PFSK-1 (cell line): Measurements from ENCODE around the gene WDR82.

Source experiments
- FOXP2 ChIP-seq: optimal IDR thresholded peaks from 2 replicates; pipeline ENCODE3; 2011; ENCODE audit warnings: borderline replicate concordance, control low read depth, inconsistent platforms; ENCODE audit not compliant: insufficient read depth; ENCODE audit errors: extremely low read length, extremely low read depth
- POLR2AphosphoS5 ChIP-seq: IDR thresholded peaks from 2 replicates; pipeline ENCODE4 v1.6.1; 2012; ENCODE audit warnings: low read depth, mild to moderate bottlenecking, control low read depth, low read length, moderate library complexity
- REST ChIP-seq, 2 experiments: IDR thresholded peaks; 2 replicates each; pipeline versions ENCODE4 v1.6.1 to v1.8.0; 2011 to 2012; ENCODE audit warnings: low read depth in 2 of 2, low read length in 2 of 2, control low read depth in 1 of 2, inconsistent platforms in 1 of 2, mild to moderate bottlenecking in 1 of 2, moderate library complexity in 1 of 2; ENCODE audit not compliant: insufficient read depth in 1 of 2
- SIN3A ChIP-seq: IDR thresholded peaks from 2 replicates; pipeline ENCODE4 v1.6.1; 2012; ENCODE audit warnings: mild to moderate bottlenecking, low read length, moderate library complexity, borderline replicate concordance; ENCODE audit not compliant: insufficient read depth
- TAF1 ChIP-seq: IDR thresholded peaks from 2 replicates; pipeline ENCODE4 v1.6.1; 2012; ENCODE audit warnings: low read length, control low read depth, borderline replicate concordance; ENCODE audit not compliant: insufficient read depth

WDR82 gene

GRCh38 chr3:52324676-52325075 is 46.2 kb upstream of the WDR82 start:
- TF ChIP-seq TAF1 (no peak), SIN3A (no peak), POLR2AphosphoS5 (no peak), FOXP2 (no peak), REST (IDR thresholded peaks at IDR 0.05; ENCODE audit: insufficient read depth in 1 of 2, low read depth in 2 of 2, low read length in 2 of 2) (no peak)

GRCh38 chr3:52323526-52324295 is 45.3 kb upstream of the WDR82 start:
- no peak for TF ChIP-seq POLR2AphosphoS5

- TF ChIP-seq FOXP2 (no peak), SIN3A (no peak), POLR2AphosphoS5 (no peak), REST (IDR thresholded peaks at IDR 0.05; ENCODE audit: insufficient read depth in 1 of 2, low read depth in 2 of 2, low read length in 2 of 2) (no peak), TAF1 (no peak)
These were observed 44.0 kb upstream of the WDR82 start for GRCh38 chr3:52322466-52322865.

- TF ChIP-seq SIN3A = no peak
- no peak for TF ChIP-seq FOXP2
- no peak for TF ChIP-seq TAF1
These were observed 43.0 kb upstream of the WDR82 start for GRCh38 chr3:52321481-52321880.

- TF ChIP-seq FOXP2 (no peak), SIN3A (no peak), TAF1 (no peak), POLR2AphosphoS5 (no peak), REST (IDR thresholded peaks at IDR 0.05; ENCODE audit: insufficient read depth in 1 of 2, low read depth in 2 of 2, low read length in 2 of 2) (no peak)
These were observed 41.6 kb upstream of the WDR82 start for GRCh38 chr3:52319921-52320595.

- no peak for TF ChIP-seq POLR2AphosphoS5
- no peak for TF ChIP-seq TAF1
- TF ChIP-seq REST (IDR thresholded peaks at IDR 0.05; ENCODE audit: insufficient read depth in 1 of 2, low read depth in 2 of 2, low read length in 2 of 2) = no peak
- TF ChIP-seq FOXP2 = no peak
These were observed 39.9 kb upstream of the WDR82 start for GRCh38 chr3:52318186-52318816.
